ENCODE measurements around the gene PDLIM1. TPM values are rescaled to one million over a fixed set of nuclear protein-coding genes. Genes with fewer than 3 reads are reported as not detected.

PDLIM1 gene
- polyA plus RNA-seq, 1 of the 3 experiments (the other 2 are of a cell fraction) = 97.2 TPM

DNA sequence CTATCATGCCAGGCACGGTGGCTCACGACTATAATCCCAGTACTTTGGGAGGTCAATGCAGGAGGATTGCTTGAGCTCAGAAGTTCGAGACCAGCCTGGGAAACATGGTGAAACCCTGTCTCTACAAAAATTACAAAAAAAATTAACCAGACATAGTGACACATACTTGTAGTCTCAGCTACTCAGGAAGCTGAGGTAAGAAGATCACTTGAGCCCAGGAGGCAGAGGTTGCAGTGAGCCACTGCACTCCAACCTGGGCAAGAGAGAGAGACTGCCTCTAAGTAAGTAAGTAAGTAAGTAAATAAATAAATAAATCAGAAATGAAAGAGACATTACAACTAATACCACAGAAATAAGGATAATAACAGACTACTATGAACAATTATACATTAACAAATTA, 36.2 kb downstream of the PDLIM1 start:
- Histone ChIP-seq H4K20me1 (ENCODE audit: insufficient read depth) (no peaks in the 10 kb centered on the region), H3K79me2 (ENCODE audit: insufficient read depth) (peaks cover 47% of the 10 kb centered on the region; the same call in 1 of the 2 replicates), H3K9me2 (no peaks in the 10 kb centered on the region), H3K4me3 (ENCODE audit: low read depth in 2 of 2, low read length in 1 of 2) (no peak overlapping the region), H3K9ac (no peak overlapping the region), H3F3A (replicated peaks; ENCODE audit: insufficient read depth) (peaks cover 8% of the 10 kb centered on the region), H3K4me1 (ENCODE audit: control insufficient read depth in 1 of 2, insufficient read depth in 2 of 2, low read depth in 1 of 2, low read length in 1 of 2) (peaks cover 0 to 4% of the 10 kb centered on the region in 2 experiments; a peak in 1 of 4 replicates), H3K9me3 (peaks cover 4% of the 10 kb centered on the region; the same call in 1 of the 2 replicates), H3K27ac (ENCODE audit: low read depth in 2 of 2, low read length in 1 of 2) (no peak overlapping the region), H2AFZ (ENCODE audit: low read depth) (no peak overlapping the region), H3K36me3 (replicated peaks in 1 of 2; ENCODE audit: control insufficient read depth in 1 of 2, insufficient read depth in 2 of 2, low read length in 1 of 2) (peaks cover 0 to 46% of the 10 kb centered on the region in 2 experiments), H3K27me3 (ENCODE audit: insufficient read depth) (no peaks in the 10 kb centered on the region), H3K4me2 (no peak overlapping the region)
- CTCF ChIA-PET = interaction anchor here (0.7 to 3.5 kb wide), 3 partner anchors 8 to 108 kb away, joined by 3 to 14 read pairs (median 8); no protein-coding TSS in a partner anchor
- TF ChIP-seq FOSL2 (IDR thresholded peaks at IDR 0.05; ENCODE audit: borderline replicate concordance, low read depth) (no peak), FOXJ3 (CRISPR knock-in tag; IDR thresholded peaks at IDR 0.05) (no peak), MEF2A (IDR thresholded peaks at IDR 0.05; ENCODE audit: borderline replicate concordance, low read depth) (no peak), TEAD4 (IDR thresholded peaks at IDR 0.05; ENCODE audit: borderline replicate concordance, insufficient read depth) (no peak), MXI1 (IDR thresholded peaks at IDR 0.05; ENCODE audit: low read depth, low read length) (no peak), RXRA (IDR thresholded peaks at IDR 0.05; ENCODE audit: borderline replicate concordance, low read depth) (no peak), ELF1 (IDR thresholded peaks at IDR 0.05) (no peak), JUND (IDR thresholded peaks at IDR 0.05) (no peak), CHD2 (IDR thresholded peaks at IDR 0.05; ENCODE audit: low read length, partially characterized antibody) (no peak), EP300 (IDR thresholded peaks at IDR 0.05; ENCODE audit: borderline replicate concordance in 1 of 2, low read depth in 1 of 2, low read length in 1 of 2) (no peak), GATA2 (CRISPR knock-in tag; IDR thresholded peaks at IDR 0.05) (no peak), GABPA (IDR thresholded peaks at IDR 0.05; ENCODE audit: low read depth) (no peak)
- TF ChIP-seq, protein P1, sequence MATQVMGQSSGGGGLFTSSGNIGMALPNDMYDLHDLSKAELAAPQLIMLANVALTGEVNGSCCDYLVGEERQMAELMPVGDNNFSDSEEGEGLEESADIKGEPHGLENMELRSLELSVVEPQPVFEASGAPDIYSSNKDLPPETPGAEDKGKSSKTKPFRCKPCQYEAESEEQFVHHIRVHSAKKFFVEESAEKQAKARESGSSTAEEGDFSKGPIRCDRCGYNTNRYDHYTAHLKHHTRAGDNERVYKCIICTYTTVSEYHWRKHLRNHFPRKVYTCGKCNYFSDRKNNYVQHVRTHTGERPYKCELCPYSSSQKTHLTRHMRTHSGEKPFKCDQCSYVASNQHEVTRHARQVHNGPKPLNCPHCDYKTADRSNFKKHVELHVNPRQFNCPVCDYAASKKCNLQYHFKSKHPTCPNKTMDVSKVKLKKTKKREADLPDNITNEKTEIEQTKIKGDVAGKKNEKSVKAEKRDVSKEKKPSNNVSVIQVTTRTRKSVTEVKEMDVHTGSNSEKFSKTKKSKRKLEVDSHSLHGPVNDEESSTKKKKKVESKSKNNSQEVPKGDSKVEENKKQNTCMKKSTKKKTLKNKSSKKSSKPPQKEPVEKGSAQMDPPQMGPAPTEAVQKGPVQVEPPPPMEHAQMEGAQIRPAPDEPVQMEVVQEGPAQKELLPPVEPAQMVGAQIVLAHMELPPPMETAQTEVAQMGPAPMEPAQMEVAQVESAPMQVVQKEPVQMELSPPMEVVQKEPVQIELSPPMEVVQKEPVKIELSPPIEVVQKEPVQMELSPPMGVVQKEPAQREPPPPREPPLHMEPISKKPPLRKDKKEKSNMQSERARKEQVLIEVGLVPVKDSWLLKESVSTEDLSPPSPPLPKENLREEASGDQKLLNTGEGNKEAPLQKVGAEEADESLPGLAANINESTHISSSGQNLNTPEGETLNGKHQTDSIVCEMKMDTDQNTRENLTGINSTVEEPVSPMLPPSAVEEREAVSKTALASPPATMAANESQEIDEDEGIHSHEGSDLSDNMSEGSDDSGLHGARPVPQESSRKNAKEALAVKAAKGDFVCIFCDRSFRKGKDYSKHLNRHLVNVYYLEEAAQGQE (IDR thresholded peaks at IDR 0.05; ENCODE audit: low read depth, low read length) = no peak
- TF ChIP-seq, protein P2, sequence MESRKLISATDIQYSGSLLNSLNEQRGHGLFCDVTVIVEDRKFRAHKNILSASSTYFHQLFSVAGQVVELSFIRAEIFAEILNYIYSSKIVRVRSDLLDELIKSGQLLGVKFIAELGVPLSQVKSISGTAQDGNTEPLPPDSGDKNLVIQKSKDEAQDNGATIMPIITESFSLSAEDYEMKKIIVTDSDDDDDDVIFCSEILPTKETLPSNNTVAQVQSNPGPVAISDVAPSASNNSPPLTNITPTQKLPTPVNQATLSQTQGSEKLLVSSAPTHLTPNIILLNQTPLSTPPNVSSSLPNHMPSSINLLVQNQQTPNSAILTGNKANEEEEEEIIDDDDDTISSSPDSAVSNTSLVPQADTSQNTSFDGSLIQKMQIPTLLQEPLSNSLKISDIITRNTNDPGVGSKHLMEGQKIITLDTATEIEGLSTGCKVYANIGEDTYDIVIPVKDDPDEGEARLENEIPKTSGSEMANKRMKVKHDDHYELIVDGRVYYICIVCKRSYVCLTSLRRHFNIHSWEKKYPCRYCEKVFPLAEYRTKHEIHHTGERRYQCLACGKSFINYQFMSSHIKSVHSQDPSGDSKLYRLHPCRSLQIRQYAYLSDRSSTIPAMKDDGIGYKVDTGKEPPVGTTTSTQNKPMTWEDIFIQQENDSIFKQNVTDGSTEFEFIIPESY (IDR thresholded peaks at IDR 0.05; ENCODE audit: borderline replicate concordance, low read depth) = no peak
- TF ChIP-seq, protein P3, sequence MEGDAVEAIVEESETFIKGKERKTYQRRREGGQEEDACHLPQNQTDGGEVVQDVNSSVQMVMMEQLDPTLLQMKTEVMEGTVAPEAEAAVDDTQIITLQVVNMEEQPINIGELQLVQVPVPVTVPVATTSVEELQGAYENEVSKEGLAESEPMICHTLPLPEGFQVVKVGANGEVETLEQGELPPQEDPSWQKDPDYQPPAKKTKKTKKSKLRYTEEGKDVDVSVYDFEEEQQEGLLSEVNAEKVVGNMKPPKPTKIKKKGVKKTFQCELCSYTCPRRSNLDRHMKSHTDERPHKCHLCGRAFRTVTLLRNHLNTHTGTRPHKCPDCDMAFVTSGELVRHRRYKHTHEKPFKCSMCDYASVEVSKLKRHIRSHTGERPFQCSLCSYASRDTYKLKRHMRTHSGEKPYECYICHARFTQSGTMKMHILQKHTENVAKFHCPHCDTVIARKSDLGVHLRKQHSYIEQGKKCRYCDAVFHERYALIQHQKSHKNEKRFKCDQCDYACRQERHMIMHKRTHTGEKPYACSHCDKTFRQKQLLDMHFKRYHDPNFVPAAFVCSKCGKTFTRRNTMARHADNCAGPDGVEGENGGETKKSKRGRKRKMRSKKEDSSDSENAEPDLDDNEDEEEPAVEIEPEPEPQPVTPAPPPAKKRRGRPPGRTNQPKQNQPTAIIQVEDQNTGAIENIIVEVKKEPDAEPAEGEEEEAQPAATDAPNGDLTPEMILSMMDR (IDR thresholded peaks at IDR 0.05) = no peak
- POLR2A ChIA-PET = no interaction called here
- 77% methylated on average over 3 of the region's 3 CpGs for WGBS (ENCODE audit: low lambda C conversion rate)
- DNase-seq = no peak

Measured in SK-N-SH (cell line).